GM23338 (cell line): Measurements from ENCODE around the gene FABP1. TPM values are rescaled to one million over a fixed set of nuclear protein-coding genes. Genes with fewer than 3 reads are reported as not detected.

ENCODE experiments used
- ATAC-seq: fragments of 200-7000 bp; cut with Tn5 transposase; 3 replicates; pipeline ENCODE4 v1.9.1; 2020
- DNase-seq: peaks from one replicate; pipeline ENCODE4 v3.0.0-alpha.2; 2015; ENCODE audit warnings: low spot score
- H2AFZ ChIP-seq: fragments of 200-600 bp; sonication (generic); 2 replicates; pipeline ENCODE4 v1.8.0; 2016; ENCODE audit warnings: antibody characterized with exemption, mild to moderate bottlenecking, moderate library complexity
- H3F3A ChIP-seq: fragments of 200-600 bp; sonication (generic); replicated peaks from 2 replicates; pipeline ENCODE4 v1.8.0; 2017; ENCODE audit warnings: antibody characterized with exemption, mixed run types, low read depth
- H3K27ac ChIP-seq: fragments of 200-600 bp; sonication (generic); 2 replicates; pipeline ENCODE4 v1.6.1; 2016; ENCODE audit warnings: low read depth
- H3K27me3 ChIP-seq: fragments of 200-600 bp; sonication (generic); 2 replicates; pipeline ENCODE4 v1.8.0; 2016; ENCODE audit warnings: mild to moderate bottlenecking, mixed run types, moderate library complexity; ENCODE audit not compliant: insufficient read depth
- H3K36me3 ChIP-seq: fragments of 200-600 bp; sonication (generic); 2 replicates; pipeline ENCODE4 v1.8.0; 2016; ENCODE audit warnings: mild to moderate bottlenecking; ENCODE audit not compliant: insufficient read depth
- H3K4me1 ChIP-seq: fragments of 200-600 bp; sonication (generic); 2 replicates; pipeline ENCODE4 v1.8.0; 2016; ENCODE audit warnings: mild to moderate bottlenecking, moderate library complexity; ENCODE audit not compliant: insufficient read depth
- H3K4me2 ChIP-seq: fragments of 200-600 bp; sonication (generic); 2 replicates; pipeline ENCODE4 v1.7.1; 2017; ENCODE audit warnings: mixed run types
- H3K4me3 ChIP-seq: fragments of 200-600 bp; sonication (generic); 2 replicates; pipeline ENCODE4 v1.6.1; 2016; ENCODE audit warnings: mixed run types
- H3K79me2 ChIP-seq: fragments of 200-600 bp; sonication (generic); replicated peaks from 2 replicates; pipeline ENCODE4 v1.8.0; 2017; ENCODE audit warnings: mild to moderate bottlenecking; ENCODE audit not compliant: insufficient read depth
- H3K9me2 ChIP-seq: fragments of 200-600 bp; sonication (generic); 2 replicates; pipeline ENCODE4 v1.8.0; 2017; ENCODE audit not compliant: insufficient read depth
- H4K20me1 ChIP-seq: fragments of 200-600 bp; sonication (generic); replicated peaks from 2 replicates; pipeline ENCODE4 v1.8.0; 2017; ENCODE audit warnings: mild to moderate bottlenecking; ENCODE audit not compliant: insufficient read depth
- H3K27ac Mint-ChIP-seq: 2 replicates; pipeline ENCODE4 v1.8.0; 2020; ENCODE audit warnings: inconsistent platforms, mild to moderate bottlenecking, moderate library complexity, mixed read lengths
- H3K27me3 Mint-ChIP-seq: 3 replicates; pipeline ENCODE4 v1.8.0; 2022; ENCODE audit warnings: low read depth, mild to moderate bottlenecking, moderate library complexity, mixed read lengths, inconsistent platforms; ENCODE audit not compliant: insufficient read depth, poor library complexity
- H3K36me3 Mint-ChIP-seq: 3 replicates; pipeline ENCODE4 v1.8.0; 2021; ENCODE audit warnings: low read depth, mild to moderate bottlenecking, inconsistent platforms, moderate library complexity, mixed read lengths
- H3K4me1 Mint-ChIP-seq: 3 replicates; pipeline ENCODE4 v1.8.0; 2020; ENCODE audit warnings: mild to moderate bottlenecking, inconsistent platforms, mixed read lengths
- H3K4me3 Mint-ChIP-seq: 3 replicates; pipeline ENCODE4 v1.8.0; 2021; ENCODE audit warnings: moderate library complexity, mild to moderate bottlenecking, inconsistent platforms, mixed read lengths
- H3K9me3 Mint-ChIP-seq: 3 replicates; pipeline ENCODE4 v1.8.0; 2020; ENCODE audit warnings: moderate library complexity, mild to moderate bottlenecking, inconsistent platforms, mixed read lengths
- CREB1 ChIP-seq: fragments of 250-450 bp; sonication (Bioruptor Pico); IDR thresholded peaks from 2 replicates; pipeline ENCODE4 v1.5.0; 2020; ENCODE audit warnings: low read depth, mild to moderate bottlenecking, moderate library complexity
- EZH2 ChIP-seq: fragments of 200-600 bp; sonication (generic); IDR thresholded peaks from one replicate; pipeline ENCODE4 v1.8.0; 2017; ENCODE audit warnings: antibody characterized with exemption, mild to moderate bottlenecking, low read depth; ENCODE audit not compliant: unreplicated experiment
- EZH2phosphoT487 ChIP-seq: fragments of 200-600 bp; sonication (generic); IDR thresholded peaks from one replicate; pipeline ENCODE4 v1.8.1; 2018; ENCODE audit warnings: antibody characterized with exemption; ENCODE audit not compliant: unreplicated experiment
- JUNB ChIP-seq: IDR thresholded peaks from one replicate; pipeline ENCODE4 v1.6.1; 2016; ENCODE audit warnings: antibody characterized with exemption; ENCODE audit not compliant: unreplicated experiment
- NANOG ChIP-seq: IDR thresholded peaks from 2 replicates; pipeline ENCODE4 v1.6.1; 2016; ENCODE audit warnings: antibody characterized with exemption, borderline replicate concordance
- POLR2AphosphoS5 ChIP-seq: IDR thresholded peaks from 2 replicates; pipeline ENCODE4 v1.6.1; 2016; ENCODE audit warnings: antibody characterized with exemption, low read depth
- STAT1 ChIP-seq: IDR thresholded peaks from one replicate; pipeline ENCODE4 v1.6.1; 2016; ENCODE audit warnings: antibody characterized with exemption; ENCODE audit not compliant: unreplicated experiment
- ZNF114 ChIP-seq: fragments of 250-450 bp; sonication (Bioruptor Pico); IDR thresholded peaks from 2 replicates; pipeline ENCODE4 v1.5.0; 2020; ENCODE audit warnings: mild to moderate bottlenecking, moderate library complexity
- ZNF331 ChIP-seq: fragments of 250-450 bp; sonication (Bioruptor Pico); IDR thresholded peaks from 2 replicates; pipeline ENCODE4 v1.5.0; 2020; ENCODE audit warnings: low read depth, mild to moderate bottlenecking, moderate library complexity
- polyA plus RNA-seq: library from polyadenylated mRNA; unstranded; fragments of >200 nt; fragmentation: Nextera tagmentation; extraction: Ambion mirVana; gene quantifications from 2 replicates; pipeline ENCODE4 v1.2.1, GENCODE V29; 2016
- total RNA-seq: library from RNA; depleted of rRNA; stranded (reverse); fragments of >200 nt; shearing (Covaris generic); gene quantifications from 2 replicates; pipeline ENCODE4 v1.2.3, GENCODE V29; 2014
- TF ChIP-seq, protein P1 (sequence below): IDR thresholded peaks from 2 replicates; pipeline ENCODE4 v1.6.1; 2016; ENCODE audit warnings: antibody characterized with exemption
- TF ChIP-seq, protein P2 (sequence below), 2 experiments: fragments of 200-600 bp in 1 of 2; sonication (generic) in 1 of 2; conservative IDR thresholded peaks; 2 replicates each; pipeline versions ENCODE4 v1.5.1 to v1.6.1; 2016 to 2017; ENCODE audit warnings: antibody characterized with exemption in 2 of 2, low read depth in 2 of 2, mild to moderate bottlenecking in 2 of 2, moderate library complexity in 1 of 2
- TF ChIP-seq, protein P3 (sequence below): IDR thresholded peaks from one replicate; pipeline ENCODE4 v1.6.1; 2018; ENCODE audit warnings: antibody characterized with exemption; ENCODE audit not compliant: unreplicated experiment
- TF ChIP-seq, protein P4 (sequence below): fragments of 250-450 bp; sonication (Bioruptor Pico); IDR thresholded peaks from 2 replicates; pipeline ENCODE4 v1.5.0; 2020; ENCODE audit warnings: mild to moderate bottlenecking, moderate library complexity

FABP1 gene
- total and polyA plus RNA-seq, 2 experiments from 2014 or later = not detected

DNA sequence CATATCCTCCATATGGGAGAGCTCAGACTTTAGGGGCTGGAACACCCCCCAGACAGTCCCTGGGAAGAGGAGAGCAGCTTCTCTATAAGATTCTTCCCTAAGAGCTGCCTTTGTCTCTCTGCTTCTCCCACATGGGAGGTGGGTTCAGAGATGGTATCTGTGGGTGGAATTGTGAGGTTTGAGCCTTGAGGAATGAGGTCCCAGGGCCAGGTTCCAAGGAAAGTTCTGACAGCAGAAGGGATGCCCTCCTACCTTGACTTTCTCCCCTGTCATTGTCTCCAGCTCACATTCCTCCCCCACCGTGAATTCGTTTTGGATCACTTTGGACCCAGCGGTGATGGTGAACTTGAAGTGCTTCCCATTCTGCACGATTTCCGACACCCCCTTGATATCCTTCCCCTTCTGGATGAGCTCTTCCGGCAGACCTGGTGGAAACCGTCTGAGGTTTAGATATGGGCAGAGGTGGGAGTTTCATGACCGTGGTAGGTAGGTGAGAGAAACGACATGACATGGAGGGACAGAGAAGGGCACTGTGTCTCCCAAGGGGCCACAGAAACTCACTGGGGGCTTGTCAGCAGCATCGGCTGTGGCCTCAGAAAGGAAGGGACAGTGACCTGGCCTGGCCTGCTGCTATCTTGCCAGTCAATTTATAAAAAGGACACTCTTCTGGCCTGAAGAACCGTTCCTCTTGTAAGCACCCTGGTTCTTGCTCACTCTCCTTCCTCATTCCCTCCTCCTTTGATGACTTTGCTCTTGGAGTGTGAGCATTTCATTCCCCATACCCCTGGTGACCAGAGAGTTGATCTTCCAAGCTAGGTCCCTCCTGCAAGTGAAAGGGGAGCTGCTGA is 1.7 kb downstream of the FABP1 start:
- DNase-seq (no peak), ATAC-seq (no peak)
- Histone ChIP-seq H3K4me1 (no peaks in the 10 kb centered on the region), H2AFZ (no peak overlapping the region), H3K4me2 (no peak overlapping the region), H3K27me3 (no peaks in the 10 kb centered on the region), H3K79me2 (no peaks in the 10 kb centered on the region), H3K4me3 (no peak overlapping the region), H4K20me1 (no peaks in the 10 kb centered on the region), H3K9me2 (0 out of 2 replicates have a peak, but pooled peaks cover 2% of the 10 kb centered on the region), H3K27ac (no peak overlapping the region), H3F3A (no peaks in the 10 kb centered on the region), H3K36me3 (no peaks in the 10 kb centered on the region)
- Mint-ChIP-seq H3K27ac (no peak overlapping the region), H3K9me3 (no peaks in the 10 kb centered on the region), H3K36me3 (no peaks in the 10 kb centered on the region; the same call in 2 of the 3 replicates), H3K4me1 (peaks cover 4% of the 10 kb centered on the region; the same call in 1 of the 3 replicates), H3K27me3 (peaks cover 2% of the 10 kb centered on the region), H3K4me3 (no peak overlapping the region)
- TF ChIP-seq JUNB (no peak), EZH2 (no peak), CREB1 (no peak), EZH2phosphoT487 (no peak), POLR2AphosphoS5 (no peak), STAT1 (no peak), ZNF114 (CRISPR knock-in tag) (no peak), ZNF331 (CRISPR knock-in tag) (no peak), NANOG (no peak)
- TF ChIP-seq, protein P1, sequence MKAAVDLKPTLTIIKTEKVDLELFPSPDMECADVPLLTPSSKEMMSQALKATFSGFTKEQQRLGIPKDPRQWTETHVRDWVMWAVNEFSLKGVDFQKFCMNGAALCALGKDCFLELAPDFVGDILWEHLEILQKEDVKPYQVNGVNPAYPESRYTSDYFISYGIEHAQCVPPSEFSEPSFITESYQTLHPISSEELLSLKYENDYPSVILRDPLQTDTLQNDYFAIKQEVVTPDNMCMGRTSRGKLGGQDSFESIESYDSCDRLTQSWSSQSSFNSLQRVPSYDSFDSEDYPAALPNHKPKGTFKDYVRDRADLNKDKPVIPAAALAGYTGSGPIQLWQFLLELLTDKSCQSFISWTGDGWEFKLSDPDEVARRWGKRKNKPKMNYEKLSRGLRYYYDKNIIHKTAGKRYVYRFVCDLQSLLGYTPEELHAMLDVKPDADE = no peak
- TF ChIP-seq, protein P2, sequence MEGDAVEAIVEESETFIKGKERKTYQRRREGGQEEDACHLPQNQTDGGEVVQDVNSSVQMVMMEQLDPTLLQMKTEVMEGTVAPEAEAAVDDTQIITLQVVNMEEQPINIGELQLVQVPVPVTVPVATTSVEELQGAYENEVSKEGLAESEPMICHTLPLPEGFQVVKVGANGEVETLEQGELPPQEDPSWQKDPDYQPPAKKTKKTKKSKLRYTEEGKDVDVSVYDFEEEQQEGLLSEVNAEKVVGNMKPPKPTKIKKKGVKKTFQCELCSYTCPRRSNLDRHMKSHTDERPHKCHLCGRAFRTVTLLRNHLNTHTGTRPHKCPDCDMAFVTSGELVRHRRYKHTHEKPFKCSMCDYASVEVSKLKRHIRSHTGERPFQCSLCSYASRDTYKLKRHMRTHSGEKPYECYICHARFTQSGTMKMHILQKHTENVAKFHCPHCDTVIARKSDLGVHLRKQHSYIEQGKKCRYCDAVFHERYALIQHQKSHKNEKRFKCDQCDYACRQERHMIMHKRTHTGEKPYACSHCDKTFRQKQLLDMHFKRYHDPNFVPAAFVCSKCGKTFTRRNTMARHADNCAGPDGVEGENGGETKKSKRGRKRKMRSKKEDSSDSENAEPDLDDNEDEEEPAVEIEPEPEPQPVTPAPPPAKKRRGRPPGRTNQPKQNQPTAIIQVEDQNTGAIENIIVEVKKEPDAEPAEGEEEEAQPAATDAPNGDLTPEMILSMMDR (conservative IDR thresholded peaks at IDR 0.05; ENCODE audit: low read depth in 2 of 2) = no peak
- TF ChIP-seq, protein P3, sequence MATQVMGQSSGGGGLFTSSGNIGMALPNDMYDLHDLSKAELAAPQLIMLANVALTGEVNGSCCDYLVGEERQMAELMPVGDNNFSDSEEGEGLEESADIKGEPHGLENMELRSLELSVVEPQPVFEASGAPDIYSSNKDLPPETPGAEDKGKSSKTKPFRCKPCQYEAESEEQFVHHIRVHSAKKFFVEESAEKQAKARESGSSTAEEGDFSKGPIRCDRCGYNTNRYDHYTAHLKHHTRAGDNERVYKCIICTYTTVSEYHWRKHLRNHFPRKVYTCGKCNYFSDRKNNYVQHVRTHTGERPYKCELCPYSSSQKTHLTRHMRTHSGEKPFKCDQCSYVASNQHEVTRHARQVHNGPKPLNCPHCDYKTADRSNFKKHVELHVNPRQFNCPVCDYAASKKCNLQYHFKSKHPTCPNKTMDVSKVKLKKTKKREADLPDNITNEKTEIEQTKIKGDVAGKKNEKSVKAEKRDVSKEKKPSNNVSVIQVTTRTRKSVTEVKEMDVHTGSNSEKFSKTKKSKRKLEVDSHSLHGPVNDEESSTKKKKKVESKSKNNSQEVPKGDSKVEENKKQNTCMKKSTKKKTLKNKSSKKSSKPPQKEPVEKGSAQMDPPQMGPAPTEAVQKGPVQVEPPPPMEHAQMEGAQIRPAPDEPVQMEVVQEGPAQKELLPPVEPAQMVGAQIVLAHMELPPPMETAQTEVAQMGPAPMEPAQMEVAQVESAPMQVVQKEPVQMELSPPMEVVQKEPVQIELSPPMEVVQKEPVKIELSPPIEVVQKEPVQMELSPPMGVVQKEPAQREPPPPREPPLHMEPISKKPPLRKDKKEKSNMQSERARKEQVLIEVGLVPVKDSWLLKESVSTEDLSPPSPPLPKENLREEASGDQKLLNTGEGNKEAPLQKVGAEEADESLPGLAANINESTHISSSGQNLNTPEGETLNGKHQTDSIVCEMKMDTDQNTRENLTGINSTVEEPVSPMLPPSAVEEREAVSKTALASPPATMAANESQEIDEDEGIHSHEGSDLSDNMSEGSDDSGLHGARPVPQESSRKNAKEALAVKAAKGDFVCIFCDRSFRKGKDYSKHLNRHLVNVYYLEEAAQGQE = no peak
- TF ChIP-seq, protein P4, sequence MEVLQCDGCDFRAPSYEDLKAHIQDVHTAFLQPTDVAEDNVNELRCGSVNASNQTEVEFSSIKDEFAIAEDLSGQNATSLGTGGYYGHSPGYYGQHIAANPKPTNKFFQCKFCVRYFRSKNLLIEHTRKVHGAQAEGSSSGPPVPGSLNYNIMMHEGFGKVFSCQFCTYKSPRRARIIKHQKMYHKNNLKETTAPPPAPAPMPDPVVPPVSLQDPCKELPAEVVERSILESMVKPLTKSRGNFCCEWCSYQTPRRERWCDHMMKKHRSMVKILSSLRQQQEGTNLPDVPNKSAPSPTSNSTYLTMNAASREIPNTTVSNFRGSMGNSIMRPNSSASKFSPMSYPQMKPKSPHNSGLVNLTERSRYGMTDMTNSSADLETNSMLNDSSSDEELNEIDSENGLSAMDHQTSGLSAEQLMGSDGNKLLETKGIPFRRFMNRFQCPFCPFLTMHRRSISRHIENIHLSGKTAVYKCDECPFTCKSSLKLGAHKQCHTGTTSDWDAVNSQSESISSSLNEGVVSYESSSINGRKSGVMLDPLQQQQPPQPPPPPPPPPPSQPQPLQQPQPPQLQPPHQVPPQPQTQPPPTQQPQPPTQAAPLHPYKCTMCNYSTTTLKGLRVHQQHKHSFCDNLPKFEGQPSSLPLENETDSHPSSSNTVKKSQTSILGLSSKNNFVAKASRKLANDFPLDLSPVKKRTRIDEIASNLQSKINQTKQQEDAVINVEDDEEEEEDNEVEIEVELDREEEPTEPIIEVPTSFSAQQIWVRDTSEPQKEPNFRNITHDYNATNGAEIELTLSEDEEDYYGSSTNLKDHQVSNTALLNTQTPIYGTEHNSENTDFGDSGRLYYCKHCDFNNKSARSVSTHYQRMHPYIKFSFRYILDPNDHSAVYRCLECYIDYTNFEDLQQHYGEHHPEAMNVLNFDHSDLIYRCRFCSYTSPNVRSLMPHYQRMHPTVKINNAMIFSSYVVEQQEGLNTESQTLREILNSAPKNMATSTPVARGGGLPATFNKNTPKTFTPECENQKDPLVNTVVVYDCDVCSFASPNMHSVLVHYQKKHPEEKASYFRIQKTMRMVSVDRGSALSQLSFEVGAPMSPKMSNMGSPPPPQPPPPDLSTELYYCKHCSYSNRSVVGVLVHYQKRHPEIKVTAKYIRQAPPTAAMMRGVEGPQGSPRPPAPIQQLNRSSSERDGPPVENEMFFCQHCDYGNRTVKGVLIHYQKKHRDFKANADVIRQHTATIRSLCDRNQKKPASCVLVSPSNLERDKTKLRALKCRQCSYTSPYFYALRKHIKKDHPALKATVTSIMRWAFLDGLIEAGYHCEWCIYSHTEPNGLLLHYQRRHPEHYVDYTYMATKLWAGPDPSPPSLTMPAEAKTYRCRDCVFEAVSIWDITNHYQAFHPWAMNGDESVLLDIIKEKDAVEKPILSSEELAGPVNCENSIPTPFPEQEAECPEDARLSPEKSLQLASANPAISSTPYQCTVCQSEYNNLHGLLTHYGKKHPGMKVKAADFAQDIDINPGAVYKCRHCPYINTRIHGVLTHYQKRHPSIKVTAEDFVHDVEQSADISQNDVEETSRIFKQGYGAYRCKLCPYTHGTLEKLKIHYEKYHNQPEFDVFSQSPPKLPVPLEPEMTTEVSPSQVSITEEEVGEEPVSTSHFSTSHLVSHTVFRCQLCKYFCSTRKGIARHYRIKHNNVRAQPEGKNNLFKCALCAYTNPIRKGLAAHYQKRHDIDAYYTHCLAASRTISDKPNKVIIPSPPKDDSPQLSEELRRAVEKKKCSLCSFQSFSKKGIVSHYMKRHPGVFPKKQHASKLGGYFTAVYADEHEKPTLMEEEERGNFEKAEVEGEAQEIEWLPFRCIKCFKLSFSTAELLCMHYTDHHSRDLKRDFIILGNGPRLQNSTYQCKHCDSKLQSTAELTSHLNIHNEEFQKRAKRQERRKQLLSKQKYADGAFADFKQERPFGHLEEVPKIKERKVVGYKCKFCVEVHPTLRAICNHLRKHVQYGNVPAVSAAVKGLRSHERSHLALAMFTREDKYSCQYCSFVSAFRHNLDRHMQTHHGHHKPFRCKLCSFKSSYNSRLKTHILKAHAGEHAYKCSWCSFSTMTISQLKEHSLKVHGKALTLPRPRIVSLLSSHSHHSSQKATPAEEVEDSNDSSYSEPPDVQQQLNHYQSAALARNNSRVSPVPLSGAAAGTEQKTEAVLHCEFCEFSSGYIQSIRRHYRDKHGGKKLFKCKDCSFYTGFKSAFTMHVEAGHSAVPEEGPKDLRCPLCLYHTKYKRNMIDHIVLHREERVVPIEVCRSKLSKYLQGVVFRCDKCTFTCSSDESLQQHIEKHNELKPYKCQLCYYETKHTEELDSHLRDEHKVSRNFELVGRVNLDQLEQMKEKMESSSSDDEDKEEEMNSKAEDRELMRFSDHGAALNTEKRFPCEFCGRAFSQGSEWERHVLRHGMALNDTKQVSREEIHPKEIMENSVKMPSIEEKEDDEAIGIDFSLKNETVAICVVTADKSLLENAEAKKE (CRISPR knock-in tag) = no peak
